22Rv1 (cell line): ENCODE results near the gene OLFM4.

Experiments
- H3K27ac ChIP-seq: fragments of 450-650 bp; 2 replicates; pipeline ENCODE4 v1.5.1; 2017
- CTCF ChIP-seq: fragments of 450-650 bp; IDR thresholded peaks from 2 replicates; pipeline ENCODE4 v1.5.1; 2017; ENCODE audit warnings: mild to moderate bottlenecking
- ZFX ChIP-seq: fragments of 450-650 bp; IDR thresholded peaks from 2 replicates; pipeline ENCODE4 v1.6.1; 2017; ENCODE audit warnings: antibody characterized with exemption, borderline replicate concordance

The OLFM4 gene

GRCh38 chr13:52994051-52994450 lies 34.6 kb upstream of the OLFM4 start:
- no peak overlapping the region for H3K27ac ChIP-seq
- no peak for TF ChIP-seq CTCF

- no peak for TF ChIP-seq ZFX
- TF ChIP-seq CTCF, result no peak
Measured at GRCh38 chr13:52994865-52995264, 33.7 kb upstream of the OLFM4 start.

GRCh38 chr13:52995946-52996345 lies 32.7 kb upstream of the OLFM4 start:
- TF ChIP-seq CTCF (no peak), ZFX (no peak)
- H3K27ac ChIP-seq, result no peak overlapping the region

More at GRCh38 chr13:52994865-52995264, 33.7 kb upstream of the OLFM4 start:
- no peak overlapping the region for H3K27ac ChIP-seq

GRCh38 chr13:52997951-52998876 lies 30.4 kb upstream of the OLFM4 start:
- H3K27ac ChIP-seq, result no peak overlapping the region
- TF ChIP-seq ZFX (no peak), CTCF (no peak)

- H3K27ac ChIP-seq, result no peak overlapping the region
- TF ChIP-seq ZFX, result no peak
- TF ChIP-seq CTCF, result no peak
Measured at GRCh38 chr13:52999093-52999696, 29.4 kb upstream of the OLFM4 start.

- no peak overlapping the region for H3K27ac ChIP-seq
- TF ChIP-seq ZFX, result no peak
- TF ChIP-seq CTCF, result no peak
Measured at GRCh38 chr13:53001444-53002225, 27.0 kb upstream of the OLFM4 start.
